Panc1 (cell line): ENCODE data around the gene FAM20B. TPM values are rescaled to one million over a fixed set of nuclear protein-coding genes. Genes with fewer than 3 reads are reported as not detected.

Source experiments
- ATAC-seq: fragments of 200-7000 bp; cut with Tn5 transposase; 2 replicates; pipeline ENCODE4 v1.9.1; 2020; ENCODE audit warnings: mild to moderate bottlenecking, moderate library complexity
- BruUV-seq: library from RNA; stranded (reverse); fragments of 400-500 nt; replicated peaks from 2 replicates; lab custom pipeline; 2021; lab: Mats Ljungman, UMichigan
- CTCF ChIA-PET: fragments of 300-600 bp; sonication (Branson Sonifier 250); formaldehyde crosslinking; loops from one replicate; lab custom pipeline; 2022; ENCODE audit warnings: antibody characterized with exemption; lab: Charles Lee
- POLR2A ChIA-PET: fragments of 300-600 bp; sonication (Branson Sonifier 250); formaldehyde crosslinking; loops from one replicate; lab custom pipeline; 2022; ENCODE audit warnings: antibody characterized with exemption; lab: Charles Lee
- DNase-seq: peaks from one replicate; pipeline ENCODE4 v3.0.0-alpha.2; 2010; ENCODE audit warnings: low read depth, low spot score
- H3K27ac ChIP-seq: 2 replicates; pipeline ENCODE4 v1.5.1; 2011; ENCODE audit warnings: mild to moderate bottlenecking, low read length, inconsistent platforms
- H3K27me3 ChIP-seq: fragments of 200-500 bp; sonication (Bioruptor generic); 2 replicates; pipeline ENCODE4 v1.6.0; 2014; ENCODE audit warnings: low read length, inconsistent platforms; ENCODE audit not compliant: control insufficient read depth, insufficient read depth
- H3K36me3 ChIP-seq: fragments of 200-500 bp; sonication (Bioruptor generic); 2 replicates; pipeline ENCODE4 v1.5.1; 2014; ENCODE audit warnings: inconsistent platforms, mild to moderate bottlenecking, low read length, moderate library complexity; ENCODE audit not compliant: control insufficient read depth, insufficient read depth
- H3K4me1 ChIP-seq: 2 replicates; pipeline ENCODE4 v1.5.1; 2011; ENCODE audit warnings: inconsistent platforms, mild to moderate bottlenecking, low read length, moderate library complexity; ENCODE audit not compliant: control insufficient read depth, insufficient read depth
- H3K4me3 ChIP-seq, 2 experiments: 2 replicates each; pipeline ENCODE4 v1.5.1; 2011 to 2012; ENCODE audit warnings: low read depth in 2 of 2, low read length in 2 of 2, mild to moderate bottlenecking in 2 of 2, inconsistent platforms in 1 of 2, moderate library complexity in 1 of 2
- H3K9me3 ChIP-seq: fragments of 200-500 bp; sonication (Bioruptor generic); 2 replicates; pipeline ENCODE4 v1.5.1; 2014; ENCODE audit warnings: low read depth, mild to moderate bottlenecking, inconsistent platforms, low read length, moderate library complexity; ENCODE audit not compliant: control insufficient read depth, insufficient read depth
- POLR2AphosphoS5 ChIP-seq: IDR thresholded peaks from 2 replicates; pipeline ENCODE4 v1.6.1; 2012; ENCODE audit warnings: mild to moderate bottlenecking, low read depth, low read length, moderate library complexity
- SIN3A ChIP-seq: IDR thresholded peaks from 2 replicates; pipeline ENCODE4 v1.6.1; 2012; ENCODE audit warnings: low read depth, mild to moderate bottlenecking, low read length, moderate library complexity, borderline replicate concordance; ENCODE audit not compliant: insufficient read depth
- TCF7L2 ChIP-seq: IDR thresholded peaks from 2 replicates; pipeline ENCODE4 v1.6.1; 2011; ENCODE audit warnings: mild to moderate bottlenecking, low read depth, low read length, inconsistent platforms
- in situ Hi-C: cut with HindIII; loops from 2 replicates; pipeline ENCODE4 v1.10.0; 2016; ENCODE audit warnings: low sequenced_read_pairs, low pct_unique_long_range_greater_than_20kb
- intact Hi-C: fragments of 100-400 bp; cut with micrococcal nuclease; formaldehyde crosslinking; loops from one replicate; pipeline ENCODE4 v1.10.0; 2022; ENCODE audit not compliant: unreplicated experiment
- total RNA-seq: library from RNA; stranded (reverse); gene quantifications from one replicate; pipeline ENCODE4 v1.2.1, GENCODE V29; 2021; ENCODE audit not compliant: unreplicated experiment
- TF ChIP-seq, protein P1 (sequence below), 2 experiments: IDR thresholded peaks; 2 replicates each; pipeline ENCODE4 v1.6.1; 2011 to 2012; ENCODE audit warnings: low read depth in 2 of 2, control low read depth in 1 of 2, low read length in 1 of 2, mild to moderate bottlenecking in 1 of 2, moderate library complexity in 1 of 2; ENCODE audit not compliant: insufficient read depth in 1 of 2
- TF ChIP-seq, protein P2 (sequence below): fragments of 450-650 bp; IDR thresholded peaks from 2 replicates; pipeline ENCODE4 v1.5.1; 2017; ENCODE audit warnings: mild to moderate bottlenecking

Gene FAM20B
- total RNA-seq, 1 experiment from 2014 or later, result 49.9 TPM

DNA sequence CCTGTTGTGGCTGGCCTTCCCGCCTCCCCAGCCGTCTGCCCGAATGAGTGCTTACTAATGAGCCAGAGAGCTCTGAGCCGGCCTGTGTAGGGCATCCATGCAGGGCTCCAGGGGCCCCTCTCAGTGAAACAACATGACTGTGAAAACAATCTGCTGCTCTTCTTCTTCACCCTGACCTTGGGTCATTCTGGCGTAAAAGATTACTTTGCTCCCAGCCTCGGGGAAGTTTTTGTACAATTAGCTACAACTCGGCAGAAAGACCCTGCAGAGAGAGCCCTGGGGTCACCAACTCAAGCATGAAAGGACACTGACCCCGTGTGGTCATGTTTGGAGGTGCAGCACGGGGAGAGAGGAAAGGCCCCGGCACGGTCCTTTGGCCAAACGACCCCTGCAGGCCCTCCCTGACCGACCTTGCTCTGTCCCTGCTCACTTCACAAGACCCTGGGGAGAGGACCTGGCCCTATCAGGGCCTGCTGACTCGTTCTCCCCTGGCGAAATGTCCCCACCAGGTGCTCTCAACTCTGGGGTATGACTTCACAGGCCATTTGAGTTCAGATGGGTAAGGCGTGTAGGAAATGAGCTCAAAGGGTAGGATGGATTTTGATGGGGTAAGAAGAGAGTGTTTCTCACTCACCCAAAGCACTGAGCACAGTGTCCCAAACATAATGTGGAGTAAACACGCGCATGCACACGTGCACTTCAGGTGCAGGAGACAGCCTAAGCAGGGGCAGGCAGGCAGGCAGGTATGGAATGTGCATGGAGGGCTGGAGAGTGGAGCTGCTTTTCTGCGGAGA lies 22.9 kb upstream of the FAM20B start:
- ChIA-PET POLR2A (no interaction called here), CTCF (interaction anchor here (0.5 to 1.5 kb wide), 9 partner anchors 8 to 460 kb away, joined by 3 to 12 read pairs (median 3); no protein-coding TSS in a partner anchor)
- Histone ChIP-seq H3K9me3 (no peaks in the 10 kb centered on the region), H3K27ac (no peak overlapping the region), H3K4me3 (0 out of 4 replicates have a peak overlapping the region, but pooled peaks of 1 of the 2 experiments have one; percentile 5), H3K36me3 (no peaks in the 10 kb centered on the region), H3K27me3 (no peaks in the 10 kb centered on the region), H3K4me1 (no peaks in the 10 kb centered on the region)
- TF ChIP-seq, protein P1, sequence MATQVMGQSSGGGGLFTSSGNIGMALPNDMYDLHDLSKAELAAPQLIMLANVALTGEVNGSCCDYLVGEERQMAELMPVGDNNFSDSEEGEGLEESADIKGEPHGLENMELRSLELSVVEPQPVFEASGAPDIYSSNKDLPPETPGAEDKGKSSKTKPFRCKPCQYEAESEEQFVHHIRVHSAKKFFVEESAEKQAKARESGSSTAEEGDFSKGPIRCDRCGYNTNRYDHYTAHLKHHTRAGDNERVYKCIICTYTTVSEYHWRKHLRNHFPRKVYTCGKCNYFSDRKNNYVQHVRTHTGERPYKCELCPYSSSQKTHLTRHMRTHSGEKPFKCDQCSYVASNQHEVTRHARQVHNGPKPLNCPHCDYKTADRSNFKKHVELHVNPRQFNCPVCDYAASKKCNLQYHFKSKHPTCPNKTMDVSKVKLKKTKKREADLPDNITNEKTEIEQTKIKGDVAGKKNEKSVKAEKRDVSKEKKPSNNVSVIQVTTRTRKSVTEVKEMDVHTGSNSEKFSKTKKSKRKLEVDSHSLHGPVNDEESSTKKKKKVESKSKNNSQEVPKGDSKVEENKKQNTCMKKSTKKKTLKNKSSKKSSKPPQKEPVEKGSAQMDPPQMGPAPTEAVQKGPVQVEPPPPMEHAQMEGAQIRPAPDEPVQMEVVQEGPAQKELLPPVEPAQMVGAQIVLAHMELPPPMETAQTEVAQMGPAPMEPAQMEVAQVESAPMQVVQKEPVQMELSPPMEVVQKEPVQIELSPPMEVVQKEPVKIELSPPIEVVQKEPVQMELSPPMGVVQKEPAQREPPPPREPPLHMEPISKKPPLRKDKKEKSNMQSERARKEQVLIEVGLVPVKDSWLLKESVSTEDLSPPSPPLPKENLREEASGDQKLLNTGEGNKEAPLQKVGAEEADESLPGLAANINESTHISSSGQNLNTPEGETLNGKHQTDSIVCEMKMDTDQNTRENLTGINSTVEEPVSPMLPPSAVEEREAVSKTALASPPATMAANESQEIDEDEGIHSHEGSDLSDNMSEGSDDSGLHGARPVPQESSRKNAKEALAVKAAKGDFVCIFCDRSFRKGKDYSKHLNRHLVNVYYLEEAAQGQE (IDR thresholded peaks at IDR 0.05; ENCODE audit: insufficient read depth in 1 of 2, low read depth in 2 of 2, low read length in 1 of 2), result no peak
- TF ChIP-seq, protein P2, sequence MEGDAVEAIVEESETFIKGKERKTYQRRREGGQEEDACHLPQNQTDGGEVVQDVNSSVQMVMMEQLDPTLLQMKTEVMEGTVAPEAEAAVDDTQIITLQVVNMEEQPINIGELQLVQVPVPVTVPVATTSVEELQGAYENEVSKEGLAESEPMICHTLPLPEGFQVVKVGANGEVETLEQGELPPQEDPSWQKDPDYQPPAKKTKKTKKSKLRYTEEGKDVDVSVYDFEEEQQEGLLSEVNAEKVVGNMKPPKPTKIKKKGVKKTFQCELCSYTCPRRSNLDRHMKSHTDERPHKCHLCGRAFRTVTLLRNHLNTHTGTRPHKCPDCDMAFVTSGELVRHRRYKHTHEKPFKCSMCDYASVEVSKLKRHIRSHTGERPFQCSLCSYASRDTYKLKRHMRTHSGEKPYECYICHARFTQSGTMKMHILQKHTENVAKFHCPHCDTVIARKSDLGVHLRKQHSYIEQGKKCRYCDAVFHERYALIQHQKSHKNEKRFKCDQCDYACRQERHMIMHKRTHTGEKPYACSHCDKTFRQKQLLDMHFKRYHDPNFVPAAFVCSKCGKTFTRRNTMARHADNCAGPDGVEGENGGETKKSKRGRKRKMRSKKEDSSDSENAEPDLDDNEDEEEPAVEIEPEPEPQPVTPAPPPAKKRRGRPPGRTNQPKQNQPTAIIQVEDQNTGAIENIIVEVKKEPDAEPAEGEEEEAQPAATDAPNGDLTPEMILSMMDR, result peak; percentile 94
- ATAC-seq, result peak; percentile 89
- no TSS peak for BruUV-seq
- in situ Hi-C loops, result no loop called here
- DNase-seq, result no peak
- intact Hi-C loops, result loop anchor here (2.0 kb wide), 2 partner anchors 228 to 460 kb away; no protein-coding TSS in a partner anchor

DNA sequence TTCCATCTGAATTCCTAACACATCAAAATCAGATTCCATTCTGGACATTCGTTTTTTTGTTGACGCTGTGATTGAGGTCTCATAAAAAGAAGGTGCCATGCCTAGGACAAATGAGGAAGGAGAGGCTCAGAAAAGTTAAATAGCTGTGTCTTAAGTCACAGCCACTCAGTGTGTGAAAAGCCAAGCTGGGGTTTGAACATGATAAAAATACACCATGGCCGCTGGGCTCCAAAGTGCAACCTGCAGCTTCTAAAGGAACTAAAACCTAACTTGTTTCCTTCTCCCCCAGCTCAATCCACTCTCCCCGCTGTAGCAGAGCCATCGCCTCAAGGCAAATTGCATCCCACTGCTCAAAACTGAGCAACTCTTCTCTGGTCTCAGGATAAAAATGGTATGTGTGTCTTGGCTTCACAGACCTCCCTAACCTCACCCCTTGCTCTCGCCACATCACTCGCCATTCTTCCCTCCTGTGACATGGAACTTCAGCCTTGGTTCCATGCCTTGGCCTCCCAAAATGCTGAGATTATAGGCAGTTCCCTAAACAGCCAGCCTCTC lies 22.1 kb upstream of the FAM20B start:
- H3K9me3 ChIP-seq, result no peaks in the 10 kb centered on the region
- no peaks in the 10 kb centered on the region for H3K36me3 ChIP-seq
- no TSS peak for BruUV-seq
- H3K4me3 ChIP-seq, result no peak overlapping the region
- TF ChIP-seq, protein P1 (IDR thresholded peaks at IDR 0.05; ENCODE audit: insufficient read depth in 1 of 2, low read depth in 2 of 2, low read length in 1 of 2), result no peak
- TF ChIP-seq SIN3A (no peak), TCF7L2 (no peak), POLR2AphosphoS5 (no peak)
- TF ChIP-seq, protein P2, result no peak
- CTCF ChIA-PET, result interaction anchor here (0.6 to 1.5 kb wide), 9 partner anchors 9 to 461 kb away, joined by 3 to 12 read pairs (median 3); no protein-coding TSS in a partner anchor
- no peaks in the 10 kb centered on the region for H3K4me1 ChIP-seq
- H3K27ac ChIP-seq, result no peak overlapping the region
- no peak for ATAC-seq
- no peak for DNase-seq
- POLR2A ChIA-PET, result no interaction called here
- intact Hi-C loops (loop anchor here (2.0 kb wide), 2 partner anchors 229 to 461 kb away; no protein-coding TSS in a partner anchor), in situ Hi-C loops (no loop called here)
- no peaks in the 10 kb centered on the region for H3K27me3 ChIP-seq
